ENCODE measurements around the gene TMEM53. TPM values are rescaled to one million over a fixed set of nuclear protein-coding genes. Genes with fewer than 3 reads are reported as not detected.

Gene TMEM53
- total RNA-seq, 2 experiments from 2014 or later = 4.2 to 4.7 TPM

GRCh38 chr1:44694863-44695478, 20.7 kb upstream of the TMEM53 start:
- H3K4me1 Mint-ChIP-seq = peaks cover 26% of the 10 kb centered on the region
- no peaks in the 10 kb centered on the region for H3K27me3 Mint-ChIP-seq
- no peak for ATAC-seq (ENCODE audit: low read depth)
- H3K9me3 Mint-ChIP-seq = no peaks in the 10 kb centered on the region
- H3K27ac Mint-ChIP-seq = no peak overlapping the region
- H3K36me3 Mint-ChIP-seq = no peaks in the 10 kb centered on the region
- no peak for DNase-seq
- H3K4me3 Mint-ChIP-seq = no peak overlapping the region
- POLR2A ChIA-PET = interaction anchor here (4.5 kb wide), 1 partner anchor 26 kb away, joined by 51 read pairs; no protein-coding TSS in a partner anchor

- peaks cover 26% of the 10 kb centered on the region for H3K4me1 Mint-ChIP-seq
- no peaks in the 10 kb centered on the region for H3K36me3 Mint-ChIP-seq
- DNase-seq (no peak), ATAC-seq (ENCODE audit: low read depth) (no peak)
- POLR2A ChIA-PET = interaction anchor here (1.0 kb wide), 1 partner anchor 28 kb away, joined by 3 read pairs; no protein-coding TSS in a partner anchor
- H3K27me3 Mint-ChIP-seq = no peaks in the 10 kb centered on the region
- H3K9me3 Mint-ChIP-seq = no peaks in the 10 kb centered on the region
- no peak overlapping the region for H3K4me3 Mint-ChIP-seq
- H3K27ac Mint-ChIP-seq = no peak overlapping the region
Observed at GRCh38 chr1:44693900-44694299, 19.6 kb upstream of the TMEM53 start.

DNA sequence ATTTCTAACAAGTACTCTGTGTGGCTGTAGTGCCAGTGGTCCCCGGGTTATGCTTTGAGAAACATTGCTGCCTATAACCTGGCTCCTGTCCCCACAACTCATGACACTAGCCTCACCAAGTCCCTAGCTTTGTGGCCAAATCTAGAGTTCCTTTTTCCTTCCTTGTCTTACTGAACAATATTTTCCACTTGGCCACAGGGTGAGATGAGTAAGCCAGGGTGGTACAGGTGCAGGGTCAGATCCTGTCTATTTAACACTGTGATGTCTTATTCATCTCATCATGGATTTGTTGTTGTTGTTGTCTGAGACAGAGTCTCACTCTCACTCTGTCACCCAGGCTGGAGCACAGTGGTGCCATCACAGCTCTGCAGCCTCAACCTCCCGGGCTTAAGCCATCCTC, 18.9 kb upstream of the TMEM53 start:
- Mint-ChIP-seq H3K27me3 (no peaks in the 10 kb centered on the region), H3K4me3 (no peak overlapping the region), H3K27ac (no peak overlapping the region), H3K36me3 (no peaks in the 10 kb centered on the region), H3K4me1 (peaks cover 26% of the 10 kb centered on the region), H3K9me3 (no peaks in the 10 kb centered on the region)
- POLR2A ChIA-PET = interaction anchor here (1.0 kb wide), 1 partner anchor 28 kb away, joined by 3 read pairs; no protein-coding TSS in a partner anchor
- ATAC-seq (ENCODE audit: low read depth) (peak; percentile 20), DNase-seq (no peak)

- DNase-seq = no peak
- Mint-ChIP-seq H3K27ac (no peak overlapping the region), H3K9me3 (no peaks in the 10 kb centered on the region), H3K36me3 (no peaks in the 10 kb centered on the region), H3K27me3 (peaks cover 3% of the 10 kb centered on the region), H3K4me1 (peaks cover 14% of the 10 kb centered on the region), H3K4me3 (no peak overlapping the region)
- no peak for ATAC-seq (ENCODE audit: low read depth)
- POLR2A ChIA-PET = interaction anchor here (1.4 kb wide), 1 partner anchor 15 kb away, joined by 4 read pairs; the partner anchor contains the start of genes ARMH1 and TMEM53
Observed at GRCh38 chr1:44689447-44689765, 15.1 kb upstream of the TMEM53 start.

GRCh38 chr1:44688760-44689446, 14.6 kb upstream of the TMEM53 start:
- POLR2A ChIA-PET = interaction anchor here (1.4 kb wide), 1 partner anchor 15 kb away, joined by 4 read pairs; the partner anchor contains the start of genes ARMH1 and TMEM53
- Mint-ChIP-seq H3K4me3 (no peak overlapping the region), H3K9me3 (no peaks in the 10 kb centered on the region), H3K27ac (no peak overlapping the region), H3K27me3 (peaks cover 3% of the 10 kb centered on the region), H3K4me1 (peaks cover 15% of the 10 kb centered on the region), H3K36me3 (no peaks in the 10 kb centered on the region)
- DNase-seq (no peak), ATAC-seq (ENCODE audit: low read depth) (no peak)

DNA sequence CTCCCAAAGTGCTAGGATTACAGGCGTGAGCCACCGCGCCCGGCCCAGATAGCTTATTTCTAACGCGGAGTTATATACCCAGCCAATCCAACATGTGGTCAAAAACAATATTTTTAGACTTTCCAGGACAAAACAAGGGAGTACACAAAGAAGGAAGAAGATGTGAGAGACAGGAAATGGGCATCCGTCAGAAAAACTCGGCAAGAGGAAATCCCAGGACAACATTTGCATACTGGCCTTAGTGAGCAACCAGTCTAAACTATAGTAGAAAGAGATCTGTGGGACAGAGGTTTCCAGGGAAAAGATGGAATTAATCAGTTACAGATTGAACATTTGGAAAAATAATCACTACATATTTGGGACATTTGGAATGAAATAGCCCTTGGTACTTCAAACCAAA, 11.6 kb upstream of the TMEM53 start:
- no peaks in the 10 kb centered on the region for H3K36me3 Mint-ChIP-seq
- no peaks in the 10 kb centered on the region for H3K9me3 Mint-ChIP-seq
- no peak overlapping the region for H3K27ac Mint-ChIP-seq
- peaks cover 10% of the 10 kb centered on the region for H3K4me1 Mint-ChIP-seq
- DNase-seq (no peak), ATAC-seq (ENCODE audit: low read depth) (no peak)
- H3K27me3 Mint-ChIP-seq = peaks cover 3% of the 10 kb centered on the region
- POLR2A ChIA-PET = no interaction called here
- no peak overlapping the region for H3K4me3 Mint-ChIP-seq

DNA sequence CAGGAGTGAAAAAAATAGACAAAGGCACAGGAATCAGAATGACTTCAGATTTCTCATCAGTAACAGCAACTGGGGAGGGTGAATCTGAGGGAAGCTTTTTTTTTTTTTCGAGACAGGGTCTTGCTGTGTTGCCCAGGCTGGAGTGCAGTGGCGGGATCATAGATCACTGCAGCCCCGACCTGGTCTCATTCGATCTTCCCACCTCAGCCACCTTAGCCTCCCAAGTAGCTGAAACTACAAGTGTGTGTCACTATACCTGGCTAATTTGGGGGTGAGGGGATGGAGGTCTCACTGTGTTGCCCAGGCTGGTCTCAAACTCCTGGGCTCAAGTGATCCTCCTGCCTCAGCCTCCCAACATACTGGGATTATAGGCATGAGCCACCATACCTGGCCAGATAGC, 10.9 kb upstream of the TMEM53 start:
- Mint-ChIP-seq H3K27me3 (peaks cover 3% of the 10 kb centered on the region), H3K4me1 (peaks cover 9% of the 10 kb centered on the region), H3K36me3 (no peaks in the 10 kb centered on the region), H3K9me3 (no peaks in the 10 kb centered on the region), H3K4me3 (no peak overlapping the region), H3K27ac (no peak overlapping the region)
- POLR2A ChIA-PET = no interaction called here
- ATAC-seq (ENCODE audit: low read depth) (no peak), DNase-seq (no peak)

- Mint-ChIP-seq H3K27ac (no peak overlapping the region), H3K27me3 (peaks cover 3% of the 10 kb centered on the region), H3K4me3 (no peak overlapping the region), H3K36me3 (no peaks in the 10 kb centered on the region), H3K4me1 (peaks cover 9% of the 10 kb centered on the region), H3K9me3 (no peaks in the 10 kb centered on the region)
- ATAC-seq (ENCODE audit: low read depth) (peak; percentile 22), DNase-seq (no peak)
- POLR2A ChIA-PET = interaction anchor here (1.1 to 1.4 kb wide), 2 partner anchors 10 to 37 kb away, joined by 4 to 5 read pairs; partner anchors contain the start of genes ARMH1 and TMEM53
Observed at GRCh38 chr1:44684525-44684924, 10.2 kb upstream of the TMEM53 start.

- H3K9me3 Mint-ChIP-seq = no peaks in the 10 kb centered on the region
- no peaks in the 10 kb centered on the region for H3K36me3 Mint-ChIP-seq
- peaks cover 9% of the 10 kb centered on the region for H3K4me1 Mint-ChIP-seq
- ATAC-seq (ENCODE audit: low read depth) (no peak), DNase-seq (no peak)
- no peak overlapping the region for H3K27ac Mint-ChIP-seq
- H3K27me3 Mint-ChIP-seq = peaks cover 3% of the 10 kb centered on the region
- POLR2A ChIA-PET = no interaction called here
- no peak overlapping the region for H3K4me3 Mint-ChIP-seq
Observed at GRCh38 chr1:44682883-44683265, 8.6 kb upstream of the TMEM53 start.

DNA sequence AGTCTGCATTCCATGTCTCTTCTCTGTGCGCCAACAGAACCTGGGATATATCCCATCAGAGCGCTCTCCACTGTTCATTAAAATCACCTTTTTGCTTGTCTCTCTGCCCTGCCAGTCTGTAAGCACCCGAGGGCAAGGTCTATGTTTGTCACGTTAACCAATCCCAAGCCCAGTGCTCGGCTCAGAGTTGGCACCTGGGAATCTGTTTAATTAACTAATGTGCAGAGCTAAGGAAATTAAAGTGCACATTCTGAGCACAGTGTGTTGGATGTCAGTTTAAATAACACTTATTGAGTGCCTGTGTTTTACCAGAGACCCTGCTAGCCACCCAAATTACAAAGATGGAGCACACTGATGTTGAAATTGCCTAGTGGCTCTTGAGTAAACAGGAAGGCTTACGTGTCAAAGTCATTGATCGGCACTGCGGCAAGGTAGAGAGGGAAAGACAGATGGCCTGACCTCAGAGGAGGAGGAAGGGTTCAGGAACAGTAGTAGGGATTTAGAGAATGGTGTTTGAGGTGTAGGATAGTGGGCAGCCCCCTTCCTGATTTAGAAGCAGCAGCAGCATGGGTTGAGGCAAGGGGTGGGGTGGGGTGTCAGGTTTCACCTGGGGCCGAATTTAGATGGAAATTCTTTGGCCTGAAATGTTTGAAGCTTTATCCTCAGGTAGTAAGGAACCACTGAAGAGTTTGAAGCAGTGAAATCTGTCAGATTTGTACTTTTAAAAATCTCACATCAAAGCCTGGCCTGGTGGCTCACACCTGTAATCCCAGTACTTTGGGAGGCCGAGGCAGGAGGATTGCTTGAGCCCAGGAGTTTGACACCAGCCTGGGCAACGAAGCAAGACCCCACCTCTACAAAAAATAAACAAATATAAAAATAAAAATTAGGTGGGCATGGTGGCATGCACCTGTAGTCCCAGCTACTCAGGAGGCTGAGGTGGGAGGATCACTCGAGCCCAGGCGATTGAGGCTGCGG, 7.9 kb upstream of the TMEM53 start:
- Mint-ChIP-seq H3K4me1 (peaks cover 9% of the 10 kb centered on the region), H3K4me3 (no peak overlapping the region), H3K27ac (peak overlapping the region; percentile 3), H3K27me3 (peaks cover 3% of the 10 kb centered on the region), H3K9me3 (no peaks in the 10 kb centered on the region), H3K36me3 (no peaks in the 10 kb centered on the region)
- ATAC-seq (ENCODE audit: low read depth) = no peak
- DNase-seq = no peak
- POLR2A ChIA-PET = no interaction called here

DNA sequence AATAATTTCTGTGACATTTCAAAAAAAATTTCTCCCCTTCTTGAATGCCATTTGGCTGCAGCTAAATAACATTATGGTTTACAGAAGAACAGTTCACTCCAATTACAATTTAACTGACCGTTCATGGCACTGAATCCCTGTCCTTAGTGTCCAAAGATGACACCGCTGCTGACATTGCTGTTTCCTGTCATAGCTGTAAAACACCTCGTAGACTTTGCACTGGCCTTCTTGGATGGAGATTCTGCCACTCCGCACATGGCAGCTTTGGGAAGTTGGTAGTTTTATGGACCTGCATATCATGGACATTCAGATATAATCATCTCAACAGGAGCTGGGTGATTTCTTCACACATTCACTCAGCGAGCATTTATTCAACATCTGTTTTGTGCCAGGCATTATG, 5.2 kb upstream of the TMEM53 start:
- peaks cover 10% of the 10 kb centered on the region for H3K4me1 Mint-ChIP-seq
- H3K9me3 Mint-ChIP-seq = no peaks in the 10 kb centered on the region
- POLR2A ChIA-PET = no interaction called here
- H3K27ac Mint-ChIP-seq = no peak overlapping the region
- no peak for ATAC-seq (ENCODE audit: low read depth)
- DNase-seq = no peak
- no peaks in the 10 kb centered on the region for H3K27me3 Mint-ChIP-seq
- H3K4me3 Mint-ChIP-seq = no peak overlapping the region
- no peaks in the 10 kb centered on the region for H3K36me3 Mint-ChIP-seq

- Mint-ChIP-seq H3K27ac (no peak overlapping the region), H3K9me3 (no peaks in the 10 kb centered on the region), H3K36me3 (no peaks in the 10 kb centered on the region), H3K4me1 (peaks cover 7% of the 10 kb centered on the region), H3K4me3 (no peak overlapping the region), H3K27me3 (no peaks in the 10 kb centered on the region)
- no peak for DNase-seq
- no peak for ATAC-seq (ENCODE audit: low read depth)
- POLR2A ChIA-PET = no interaction called here
Observed at GRCh38 chr1:44678626-44679025, 4.3 kb upstream of the TMEM53 start.

GRCh38 chr1:44678120-44678519, 3.8 kb upstream of the TMEM53 start:
- Mint-ChIP-seq H3K9me3 (no peaks in the 10 kb centered on the region), H3K4me1 (peaks cover 10% of the 10 kb centered on the region), H3K36me3 (no peaks in the 10 kb centered on the region), H3K27ac (no peak overlapping the region), H3K27me3 (no peaks in the 10 kb centered on the region), H3K4me3 (no peak overlapping the region)
- POLR2A ChIA-PET = no interaction called here
- ATAC-seq (ENCODE audit: low read depth) (no peak), DNase-seq (no peak)

Data from activated naive CD8-positive, alpha-beta T cell treated with anti-CD3 and anti-CD28 coated beads, Interleukin-2, amount 10 ng/mL, durations not matched to agents 7 days and 5 days (primary cell).